ENCODE measurements around the gene IFT27.

DNA sequence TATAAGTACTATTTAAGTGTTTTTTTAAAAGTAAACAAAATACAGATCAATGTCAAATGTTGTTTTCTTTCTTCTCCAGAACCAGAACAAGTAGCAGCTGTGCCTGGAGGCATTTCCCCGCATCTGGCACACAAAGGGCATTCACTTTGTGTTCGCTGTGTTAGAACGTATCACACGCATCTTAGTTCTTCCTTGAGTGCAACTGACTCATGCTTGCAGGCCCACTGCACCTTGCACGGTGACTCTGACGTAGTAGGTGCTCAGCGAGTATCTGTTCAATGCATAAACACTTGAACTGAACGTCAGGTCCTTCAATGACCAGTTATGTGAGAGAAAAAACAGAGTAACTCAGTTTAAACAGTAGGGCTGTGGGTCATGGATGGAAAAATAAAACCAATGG lies 3.5 kb downstream of the IFT27 start:
- no peak for TF ChIP-seq POLR2AphosphoS5 (IDR thresholded peaks at IDR 0.05; ENCODE audit: low read depth, low read length)
- TF ChIP-seq, protein P1, sequence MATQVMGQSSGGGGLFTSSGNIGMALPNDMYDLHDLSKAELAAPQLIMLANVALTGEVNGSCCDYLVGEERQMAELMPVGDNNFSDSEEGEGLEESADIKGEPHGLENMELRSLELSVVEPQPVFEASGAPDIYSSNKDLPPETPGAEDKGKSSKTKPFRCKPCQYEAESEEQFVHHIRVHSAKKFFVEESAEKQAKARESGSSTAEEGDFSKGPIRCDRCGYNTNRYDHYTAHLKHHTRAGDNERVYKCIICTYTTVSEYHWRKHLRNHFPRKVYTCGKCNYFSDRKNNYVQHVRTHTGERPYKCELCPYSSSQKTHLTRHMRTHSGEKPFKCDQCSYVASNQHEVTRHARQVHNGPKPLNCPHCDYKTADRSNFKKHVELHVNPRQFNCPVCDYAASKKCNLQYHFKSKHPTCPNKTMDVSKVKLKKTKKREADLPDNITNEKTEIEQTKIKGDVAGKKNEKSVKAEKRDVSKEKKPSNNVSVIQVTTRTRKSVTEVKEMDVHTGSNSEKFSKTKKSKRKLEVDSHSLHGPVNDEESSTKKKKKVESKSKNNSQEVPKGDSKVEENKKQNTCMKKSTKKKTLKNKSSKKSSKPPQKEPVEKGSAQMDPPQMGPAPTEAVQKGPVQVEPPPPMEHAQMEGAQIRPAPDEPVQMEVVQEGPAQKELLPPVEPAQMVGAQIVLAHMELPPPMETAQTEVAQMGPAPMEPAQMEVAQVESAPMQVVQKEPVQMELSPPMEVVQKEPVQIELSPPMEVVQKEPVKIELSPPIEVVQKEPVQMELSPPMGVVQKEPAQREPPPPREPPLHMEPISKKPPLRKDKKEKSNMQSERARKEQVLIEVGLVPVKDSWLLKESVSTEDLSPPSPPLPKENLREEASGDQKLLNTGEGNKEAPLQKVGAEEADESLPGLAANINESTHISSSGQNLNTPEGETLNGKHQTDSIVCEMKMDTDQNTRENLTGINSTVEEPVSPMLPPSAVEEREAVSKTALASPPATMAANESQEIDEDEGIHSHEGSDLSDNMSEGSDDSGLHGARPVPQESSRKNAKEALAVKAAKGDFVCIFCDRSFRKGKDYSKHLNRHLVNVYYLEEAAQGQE (IDR thresholded peaks at IDR 0.05; ENCODE audit: insufficient read depth in 1 of 2, low read depth in 2 of 2, low read length in 2 of 2): no peak
